ENCODE measurements around the gene DPF3. TPM values are rescaled to one million over a fixed set of nuclear protein-coding genes. Genes with fewer than 3 reads are reported as not detected.

Gene DPF3
- total RNA-seq, 1 experiment from 2014 or later = 0.31 TPM

GRCh38 chr14:72845683-72846082 is 48.2 kb downstream of the DPF3 start (continued):
- TF ChIP-seq ZNF512 (CRISPR knock-in tag; IDR thresholded peaks at IDR 0.05; ENCODE audit: borderline replicate concordance) = no peak
- TF ChIP-seq IRF1 (CRISPR knock-in tag; IDR thresholded peaks at IDR 0.05) = no peak
- no peak for TF ChIP-seq ZNF416 (CRISPR knock-in tag; IDR thresholded peaks at IDR 0.05)
- TF ChIP-seq SOX15 (CRISPR knock-in tag; IDR thresholded peaks at IDR 0.05) = no peak
- no peak for TF ChIP-seq JAZF1 (CRISPR knock-in tag; IDR thresholded peaks at IDR 0.05)
- no peak for TF ChIP-seq HMGA2 (CRISPR knock-in tag; IDR thresholded peaks at IDR 0.05)
- no peak for TF ChIP-seq SMAD3 (CRISPR knock-in tag; IDR thresholded peaks at IDR 0.05; ENCODE audit: borderline replicate concordance)
- no peak for TF ChIP-seq NFYB (CRISPR knock-in tag; conservative IDR thresholded peaks at IDR 0.05; ENCODE audit: low read depth)
- TF ChIP-seq MXD4 (CRISPR knock-in tag; IDR thresholded peaks at IDR 0.05; ENCODE audit: borderline replicate concordance) = no peak

- no peak for DNase-seq (ENCODE audit: low spot score)
- CTCF ChIA-PET = no interaction called here
- no peak for ATAC-seq
- POLR2A ChIA-PET = no interaction called here
- TF ChIP-seq HMGXB4 (CRISPR knock-in tag; IDR thresholded peaks at IDR 0.05) = no peak
- TF ChIP-seq MLX (CRISPR knock-in tag; IDR thresholded peaks at IDR 0.05) = no peak
- TF ChIP-seq ZNF219 (CRISPR knock-in tag; IDR thresholded peaks at IDR 0.05; ENCODE audit: borderline replicate concordance) = no peak
- TF ChIP-seq NFATC4 (CRISPR knock-in tag; IDR thresholded peaks at IDR 0.05) = no peak
- TF ChIP-seq CBFB (CRISPR knock-in tag; IDR thresholded peaks at IDR 0.05; ENCODE audit: low read depth) = no peak
- no peak for TF ChIP-seq ATF3 (CRISPR knock-in tag; conservative IDR thresholded peaks at IDR 0.05)
- no peak for TF ChIP-seq NFYB (CRISPR knock-in tag; conservative IDR thresholded peaks at IDR 0.05; ENCODE audit: low read depth)
- no peak for TF ChIP-seq ARID4B (CRISPR knock-in tag; IDR thresholded peaks at IDR 0.05; ENCODE audit: borderline replicate concordance)
- no peak for TF ChIP-seq NR3C1 (CRISPR knock-in tag; conservative IDR thresholded peaks at IDR 0.05; ENCODE audit: low read depth)
- TF ChIP-seq E2F1 (CRISPR knock-in tag; IDR thresholded peaks at IDR 0.05) = no peak
- TF ChIP-seq CREM (CRISPR knock-in tag; IDR thresholded peaks at IDR 0.05) = no peak
- TF ChIP-seq GRHL2 (CRISPR knock-in tag; IDR thresholded peaks at IDR 0.05; ENCODE audit: insufficient replicate concordance, severe bottlenecking) = no peak
- TF ChIP-seq ZNF512 (CRISPR knock-in tag; IDR thresholded peaks at IDR 0.05; ENCODE audit: borderline replicate concordance) = no peak
- H3K27me3 Mint-ChIP-seq (ENCODE audit: low read depth) = peaks cover 2% of the 10 kb centered on the region; the same call in 1 of the 2 replicates
- H3K4me1 Mint-ChIP-seq = peaks cover under 1% of the 10 kb centered on the region; the same call in 1 of the 2 replicates
- H3K36me3 Mint-ChIP-seq = no peaks in the 10 kb centered on the region
- no peak overlapping the region for H3K4me3 Mint-ChIP-seq
- no peaks in the 10 kb centered on the region for H3K9me3 Mint-ChIP-seq
- no peak overlapping the region for H3K27ac Mint-ChIP-seq
Measured at GRCh38 chr14:72845196-72845595, 48.7 kb downstream of the DPF3 start.
